ENCODE results near the gene PITPNM1.

- TF ChIP-seq TAF1 (IDR thresholded peaks at IDR 0.05; ENCODE audit: borderline replicate concordance, low read depth, low read length) (no peak), POLR2A (IDR thresholded peaks at IDR 0.05; ENCODE audit: low read depth, low read length) (no peak)
Measured at GRCh38 chr11:67522338-67522737, 17.2 kb upstream of the PITPNM1 start.

Data from GM12892 (cell line).